Measurements from ENCODE around the gene NCDN. TPM values are rescaled to one million over a fixed set of nuclear protein-coding genes. Genes with fewer than 3 reads are reported as not detected.

The NCDN gene
- total RNA-seq: 10.8 and 17.1 TPM in 2 replicates

GRCh38 chr1:35557611-35558373 lies at the start of gene NCDN:
NCDN (plus strand) TSS chr1:35557799; CDS start chr1:35558191, 392 bp downstream.

GRCh38 chr1:35557118-35557610 lies 435 bp upstream of the NCDN start, which contains the start of gene KIAA0319L:
KIAA0319L (minus strand) TSS chr1:35557403; CDS start chr1:35554491, 2,912 bp downstream.

GRCh38 chr1:35573198-35574124 lies 15.9 kb downstream of the NCDN start, which contains the start of gene TFAP2E:
TFAP2E (plus strand) TSS chr1:35573314; CDS start chr1:35573578, 264 bp downstream.

Other genes with a start within 250 kb of the NCDN start
- 35.2 and 60.1 TPM in 2 replicates for gene KIAA0319L, start 396 bp upstream of the NCDN start, total RNA-seq
- gene TFAP2E, start 15.5 kb downstream of the NCDN start, total RNA-seq: 0.21 and 0.48 TPM in 2 replicates
- gene PSMB2, start 83.7 kb downstream of the NCDN start, total RNA-seq: 15.2 and 19.8 TPM in 2 replicates
- gene C1orf216, start 161.1 kb downstream of the NCDN start, total RNA-seq: 5.1 and 5.3 TPM in 2 replicates
- gene CLSPN, start 212.2 kb downstream of the NCDN start, total RNA-seq: 0.21 and 3.9 TPM in 2 replicates

Measured in tracheal epithelial cell (primary cell).